ENCODE results near the gene ANKRD36C. TPM values are rescaled to one million over a fixed set of nuclear protein-coding genes. Genes with fewer than 3 reads are reported as not detected.
A peak's percentile ranks its signal among the peaks of the same experiment; 100 is the strongest.
"Not testable (repeated sequence)": the region's sequence is repeated elsewhere in the genome, so short reads cannot be mapped to it uniquely, and the experiment has no call there.

The ANKRD36C gene
- total RNA-seq, 1 donor from 2014 or later: 37.6 TPM

DNA sequence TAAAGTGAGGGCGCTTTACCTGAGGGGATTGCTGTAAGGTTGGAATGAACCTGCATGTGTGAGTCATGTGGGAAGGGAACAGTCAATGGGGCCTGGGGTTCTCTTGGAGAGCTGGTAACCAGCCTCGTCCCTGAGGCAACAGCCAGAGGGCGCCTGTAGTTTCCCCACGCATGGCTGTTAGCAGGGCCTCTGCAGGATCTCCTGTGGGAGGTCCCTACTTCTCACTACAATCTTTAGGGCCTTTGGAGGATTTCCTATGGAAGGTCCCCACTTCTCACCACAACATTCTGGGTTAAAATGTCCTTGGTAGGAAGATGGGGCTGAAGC lies 19.5 kb upstream of the ANKRD36C start:
- not testable (repeated sequence) for H3K4me3 Mint-ChIP-seq (ENCODE audit: unreplicated experiment); H3K4me1 Mint-ChIP-seq (ENCODE audit: unreplicated experiment); H3K9me3 Mint-ChIP-seq (ENCODE audit: unreplicated experiment); H3K27ac Mint-ChIP-seq (ENCODE audit: unreplicated experiment); H3K27me3 Mint-ChIP-seq (ENCODE audit: unreplicated experiment); H3K36me3 Mint-ChIP-seq (ENCODE audit: low read depth, unreplicated experiment)
- peak; percentile 30 for DNase-seq (ENCODE audit: low spot score)

DNA sequence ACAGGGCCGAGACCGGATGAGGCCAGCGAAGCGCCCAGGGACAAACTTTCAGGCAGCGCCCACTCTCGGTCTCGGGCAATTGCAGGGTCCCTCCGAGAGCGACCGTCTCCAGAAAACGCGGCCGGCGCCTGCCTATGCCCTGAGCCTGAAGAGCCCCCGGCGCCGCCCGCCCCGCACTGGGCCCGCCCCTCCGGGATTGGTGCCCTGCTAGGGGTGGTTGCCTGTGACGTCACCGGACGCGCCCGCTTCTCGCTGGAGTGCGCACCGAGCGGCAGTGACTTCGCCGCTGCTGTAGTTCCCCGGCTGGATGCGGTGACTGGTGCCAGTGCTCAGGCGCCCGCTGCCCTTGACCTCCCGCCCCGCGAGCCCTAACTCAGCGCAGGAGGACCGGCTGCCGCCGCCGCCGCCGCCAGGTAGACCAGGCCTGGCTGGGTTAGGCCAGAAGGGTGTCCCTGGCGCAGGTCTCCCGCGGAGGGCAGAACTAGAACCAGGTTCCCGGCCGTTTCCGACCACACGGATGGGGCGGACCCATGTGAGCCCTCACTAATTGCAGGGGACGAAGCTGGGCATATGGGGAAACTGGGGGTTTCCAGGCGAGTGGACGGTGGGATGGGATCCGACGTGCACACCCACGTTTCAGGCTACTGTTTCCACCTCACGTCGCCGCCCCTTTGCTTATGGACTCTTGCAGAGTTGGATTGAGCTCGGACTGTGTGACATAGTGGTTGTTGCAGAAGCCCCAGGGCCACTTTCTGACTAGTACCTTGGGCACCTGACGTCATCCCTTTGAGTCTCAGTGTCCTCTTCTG lies 18.9 kb upstream of the ANKRD36C start:
- H3K4me3 Mint-ChIP-seq (ENCODE audit: unreplicated experiment): peak overlapping the region; percentile 88
- not testable (repeated sequence) for H3K36me3 Mint-ChIP-seq (ENCODE audit: low read depth, unreplicated experiment); H3K9me3 Mint-ChIP-seq (ENCODE audit: unreplicated experiment); H3K27me3 Mint-ChIP-seq (ENCODE audit: unreplicated experiment); H3K4me1 Mint-ChIP-seq (ENCODE audit: unreplicated experiment)
- DNase-seq (ENCODE audit: low spot score): peak; percentile 88
- peak overlapping the region; percentile 48 for H3K27ac Mint-ChIP-seq (ENCODE audit: unreplicated experiment)

DNA sequence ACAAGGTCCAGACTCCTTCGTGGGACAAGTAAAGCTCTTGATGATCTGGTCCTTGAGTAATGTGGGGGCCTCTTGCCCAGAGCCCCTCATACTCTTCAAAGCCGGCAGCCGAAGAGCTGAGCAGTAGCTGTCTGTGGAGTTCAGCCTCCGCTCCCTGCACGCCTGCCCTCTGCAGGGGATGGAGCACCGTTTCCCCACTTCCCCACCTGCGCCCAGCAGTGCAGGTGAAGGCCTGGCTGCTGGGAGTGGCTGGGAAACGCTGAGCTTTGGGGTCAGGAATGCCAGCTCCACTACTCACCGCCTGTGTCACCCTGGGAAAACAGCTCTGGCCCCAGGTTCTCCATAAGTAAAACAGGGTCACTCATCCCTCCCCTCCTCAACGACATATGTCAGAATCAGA lies 18.2 kb upstream of the ANKRD36C start:
- DNase-seq (ENCODE audit: low spot score); H3K36me3 Mint-ChIP-seq (ENCODE audit: low read depth, unreplicated experiment); H3K4me1 Mint-ChIP-seq (ENCODE audit: unreplicated experiment); H3K27me3 Mint-ChIP-seq (ENCODE audit: unreplicated experiment); H3K9me3 Mint-ChIP-seq (ENCODE audit: unreplicated experiment): not testable (repeated sequence)
- peak overlapping the region; percentile 88 for H3K4me3 Mint-ChIP-seq (ENCODE audit: unreplicated experiment)
- H3K27ac Mint-ChIP-seq (ENCODE audit: unreplicated experiment): peak overlapping the region; percentile 48

DNA sequence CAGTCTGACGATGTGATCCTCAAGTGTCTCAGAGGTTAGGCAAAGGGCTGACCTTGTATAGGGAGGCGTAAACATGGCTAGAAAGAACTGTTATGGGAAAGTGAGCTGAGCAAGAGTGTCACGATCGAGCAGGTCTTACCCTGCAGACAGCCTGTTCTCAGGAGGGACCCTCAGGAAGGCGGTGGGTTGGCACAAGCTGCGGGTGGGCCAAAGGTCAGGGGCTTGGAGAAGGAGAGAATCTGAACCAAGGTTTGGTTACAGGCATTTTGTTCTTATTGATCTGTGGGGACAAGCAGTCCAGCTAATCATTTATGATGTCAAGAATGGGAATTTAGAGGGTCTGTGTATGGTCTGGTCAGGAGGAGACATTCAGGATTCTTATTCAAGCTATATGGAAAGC lies 16.4 kb upstream of the ANKRD36C start:
- not testable (repeated sequence) for H3K9me3 Mint-ChIP-seq (ENCODE audit: unreplicated experiment); H3K27ac Mint-ChIP-seq (ENCODE audit: unreplicated experiment); DNase-seq (ENCODE audit: low spot score)

DNA sequence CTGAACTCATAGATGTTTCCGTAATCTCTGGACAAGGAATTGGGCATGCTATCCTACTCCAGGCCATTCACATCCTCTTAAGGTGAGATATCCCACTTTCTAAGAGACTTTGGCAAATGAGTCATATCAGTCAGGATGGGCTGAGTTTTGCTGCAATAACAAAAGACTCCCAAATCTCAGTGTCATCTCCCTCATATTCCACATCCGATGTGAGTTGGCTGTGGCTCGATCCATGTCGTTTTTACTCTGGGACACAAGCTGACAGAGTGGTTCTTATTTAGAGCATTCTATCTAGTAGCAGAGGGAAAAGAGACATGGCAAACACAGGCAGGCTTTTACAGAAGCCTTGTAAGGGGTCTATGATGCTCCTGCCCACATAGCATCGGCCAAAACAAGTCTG lies 14.6 kb upstream of the ANKRD36C start:
- not testable (repeated sequence) for H3K9me3 Mint-ChIP-seq (ENCODE audit: unreplicated experiment); H3K4me3 Mint-ChIP-seq (ENCODE audit: unreplicated experiment); H3K27ac Mint-ChIP-seq (ENCODE audit: unreplicated experiment); DNase-seq (ENCODE audit: low spot score); H3K27me3 Mint-ChIP-seq (ENCODE audit: unreplicated experiment); H3K4me1 Mint-ChIP-seq (ENCODE audit: unreplicated experiment); H3K36me3 Mint-ChIP-seq (ENCODE audit: low read depth, unreplicated experiment)

More for the DNA sequence above, 16.4 kb upstream of the ANKRD36C start:
- not testable (repeated sequence) for H3K36me3 Mint-ChIP-seq (ENCODE audit: low read depth, unreplicated experiment); H3K27me3 Mint-ChIP-seq (ENCODE audit: unreplicated experiment); H3K4me1 Mint-ChIP-seq (ENCODE audit: unreplicated experiment); H3K4me3 Mint-ChIP-seq (ENCODE audit: unreplicated experiment)

DNA sequence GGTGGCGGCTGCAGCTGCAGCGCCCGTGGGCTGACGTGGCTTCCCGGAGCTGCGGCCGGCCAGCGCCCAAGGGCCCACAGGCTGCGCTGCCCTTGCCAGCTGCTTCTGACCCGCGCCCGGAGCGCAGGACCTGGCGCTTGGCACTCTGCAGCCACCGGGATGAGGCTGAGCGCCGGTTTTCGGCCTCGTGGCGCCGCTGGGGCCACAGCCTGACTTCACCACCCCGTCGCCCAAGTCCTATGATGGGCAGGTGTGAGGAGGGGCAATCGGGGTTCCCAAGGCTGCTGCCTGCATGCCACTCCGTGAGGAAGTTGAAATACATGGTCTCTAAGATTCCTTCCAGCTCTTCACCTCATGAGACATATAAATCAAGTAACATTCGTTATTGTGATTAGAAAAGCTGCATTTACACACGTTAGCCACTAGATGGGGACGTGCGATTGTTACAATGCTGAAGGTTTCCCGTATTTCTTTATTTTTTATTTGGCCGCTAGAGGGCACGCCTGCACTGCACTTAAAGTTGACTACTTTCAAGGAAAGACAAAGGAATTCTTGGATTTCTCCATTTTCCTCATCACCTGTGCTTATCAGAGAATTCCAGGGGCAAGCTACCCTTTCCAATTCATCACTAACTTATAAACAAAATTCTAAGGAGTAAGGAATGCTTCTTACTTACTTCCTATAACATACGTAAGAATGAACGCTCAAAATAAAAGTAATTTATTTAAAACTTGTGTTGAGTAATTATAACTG lies 1.1 kb upstream of the ANKRD36C start:
- TF ChIP-seq, protein P1, sequence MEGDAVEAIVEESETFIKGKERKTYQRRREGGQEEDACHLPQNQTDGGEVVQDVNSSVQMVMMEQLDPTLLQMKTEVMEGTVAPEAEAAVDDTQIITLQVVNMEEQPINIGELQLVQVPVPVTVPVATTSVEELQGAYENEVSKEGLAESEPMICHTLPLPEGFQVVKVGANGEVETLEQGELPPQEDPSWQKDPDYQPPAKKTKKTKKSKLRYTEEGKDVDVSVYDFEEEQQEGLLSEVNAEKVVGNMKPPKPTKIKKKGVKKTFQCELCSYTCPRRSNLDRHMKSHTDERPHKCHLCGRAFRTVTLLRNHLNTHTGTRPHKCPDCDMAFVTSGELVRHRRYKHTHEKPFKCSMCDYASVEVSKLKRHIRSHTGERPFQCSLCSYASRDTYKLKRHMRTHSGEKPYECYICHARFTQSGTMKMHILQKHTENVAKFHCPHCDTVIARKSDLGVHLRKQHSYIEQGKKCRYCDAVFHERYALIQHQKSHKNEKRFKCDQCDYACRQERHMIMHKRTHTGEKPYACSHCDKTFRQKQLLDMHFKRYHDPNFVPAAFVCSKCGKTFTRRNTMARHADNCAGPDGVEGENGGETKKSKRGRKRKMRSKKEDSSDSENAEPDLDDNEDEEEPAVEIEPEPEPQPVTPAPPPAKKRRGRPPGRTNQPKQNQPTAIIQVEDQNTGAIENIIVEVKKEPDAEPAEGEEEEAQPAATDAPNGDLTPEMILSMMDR (IDR thresholded peaks at IDR 0.05; ENCODE audit: unreplicated experiment): peak; percentile 99

DNA sequence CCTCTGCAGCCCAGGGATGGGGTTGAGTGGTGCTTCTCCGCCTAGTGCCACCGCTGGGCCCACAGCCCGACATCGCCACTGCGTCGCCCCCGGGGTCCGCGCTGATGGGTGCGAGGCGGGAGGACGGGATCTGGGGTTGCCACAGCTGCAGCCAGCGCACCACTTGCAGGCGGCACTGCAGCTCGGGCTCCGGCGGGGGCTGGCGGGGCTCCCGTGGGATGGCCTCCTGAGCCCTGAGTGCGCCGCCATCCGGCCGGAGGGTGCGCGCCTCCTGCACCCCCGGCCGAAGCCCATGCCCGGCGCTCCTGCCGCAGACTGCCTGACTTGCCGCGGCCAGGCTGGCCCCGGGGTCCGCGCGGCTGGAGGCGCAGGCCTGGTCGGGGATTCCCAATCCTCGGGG lies 478 bp upstream of the ANKRD36C start:
- H3K9me3 Mint-ChIP-seq (ENCODE audit: unreplicated experiment); H3K27me3 Mint-ChIP-seq (ENCODE audit: unreplicated experiment): not testable (repeated sequence)

More for the DNA sequence above, 1.1 kb upstream of the ANKRD36C start:
- H3K27ac Mint-ChIP-seq (ENCODE audit: unreplicated experiment); H3K36me3 Mint-ChIP-seq (ENCODE audit: low read depth, unreplicated experiment); H3K4me1 Mint-ChIP-seq (ENCODE audit: unreplicated experiment); H3K27me3 Mint-ChIP-seq (ENCODE audit: unreplicated experiment); H3K9me3 Mint-ChIP-seq (ENCODE audit: unreplicated experiment): not testable (repeated sequence)
- H3K4me3 Mint-ChIP-seq (ENCODE audit: unreplicated experiment): peak overlapping the region; percentile 89
- peak; percentile 68 for DNase-seq (ENCODE audit: low spot score)

DNA sequence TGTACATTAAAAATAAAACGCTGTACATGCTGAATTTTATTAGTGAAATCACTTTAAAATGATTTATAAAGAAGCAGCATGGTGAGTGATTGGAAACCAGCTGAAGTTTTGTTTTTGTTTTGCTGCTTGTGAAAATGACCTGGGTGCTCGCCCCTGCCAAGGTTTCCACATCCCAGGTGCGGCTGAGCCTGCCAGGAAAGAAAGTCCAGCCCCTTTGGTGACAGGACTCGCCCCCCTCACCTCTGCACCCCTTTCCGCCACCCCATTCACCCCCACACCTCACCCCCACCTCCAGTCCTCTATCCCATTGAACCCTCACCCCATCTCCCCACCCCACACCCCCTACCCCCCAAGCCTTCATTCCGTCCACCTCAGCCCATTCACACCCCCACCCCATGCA lies 740 bp downstream of the ANKRD36C start:
- not testable (repeated sequence) for H3K4me1 Mint-ChIP-seq (ENCODE audit: unreplicated experiment); H3K36me3 Mint-ChIP-seq (ENCODE audit: low read depth, unreplicated experiment); DNase-seq (ENCODE audit: low spot score); H3K27me3 Mint-ChIP-seq (ENCODE audit: unreplicated experiment); H3K27ac Mint-ChIP-seq (ENCODE audit: unreplicated experiment); H3K9me3 Mint-ChIP-seq (ENCODE audit: unreplicated experiment)
- peak overlapping the region; percentile 69 for H3K4me3 Mint-ChIP-seq (ENCODE audit: unreplicated experiment)

More for the DNA sequence above, 478 bp upstream of the ANKRD36C start:
- H3K36me3 Mint-ChIP-seq (ENCODE audit: low read depth, unreplicated experiment); H3K4me1 Mint-ChIP-seq (ENCODE audit: unreplicated experiment); H3K27ac Mint-ChIP-seq (ENCODE audit: unreplicated experiment); H3K4me3 Mint-ChIP-seq (ENCODE audit: unreplicated experiment): not testable (repeated sequence)
- peak; percentile 11 for DNase-seq (ENCODE audit: low spot score)

DNA sequence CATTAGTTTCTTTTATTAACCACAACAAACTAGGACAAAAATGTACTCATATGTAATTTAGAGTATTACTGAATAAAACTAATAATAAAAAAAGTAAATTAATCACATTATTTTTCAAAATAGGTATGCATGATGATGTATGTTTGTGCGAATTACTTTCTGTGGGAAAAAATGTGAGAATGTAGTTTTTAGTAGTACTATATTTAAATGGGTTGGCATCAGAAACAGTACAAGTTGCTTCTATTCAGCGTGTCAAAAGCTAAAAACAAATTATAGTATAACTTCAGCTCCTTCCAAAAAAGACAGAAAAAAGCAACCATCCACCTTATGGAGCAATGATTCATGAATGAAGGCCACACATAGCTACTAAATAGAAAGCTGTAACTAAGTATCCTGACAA lies 40.0 kb downstream of the ANKRD36C start:
- not testable (repeated sequence) for DNase-seq (ENCODE audit: low spot score); H3K4me1 Mint-ChIP-seq (ENCODE audit: unreplicated experiment); H3K27me3 Mint-ChIP-seq (ENCODE audit: unreplicated experiment); H3K36me3 Mint-ChIP-seq (ENCODE audit: low read depth, unreplicated experiment); H3K27ac Mint-ChIP-seq (ENCODE audit: unreplicated experiment); H3K4me3 Mint-ChIP-seq (ENCODE audit: unreplicated experiment); H3K9me3 Mint-ChIP-seq (ENCODE audit: unreplicated experiment)

DNA sequence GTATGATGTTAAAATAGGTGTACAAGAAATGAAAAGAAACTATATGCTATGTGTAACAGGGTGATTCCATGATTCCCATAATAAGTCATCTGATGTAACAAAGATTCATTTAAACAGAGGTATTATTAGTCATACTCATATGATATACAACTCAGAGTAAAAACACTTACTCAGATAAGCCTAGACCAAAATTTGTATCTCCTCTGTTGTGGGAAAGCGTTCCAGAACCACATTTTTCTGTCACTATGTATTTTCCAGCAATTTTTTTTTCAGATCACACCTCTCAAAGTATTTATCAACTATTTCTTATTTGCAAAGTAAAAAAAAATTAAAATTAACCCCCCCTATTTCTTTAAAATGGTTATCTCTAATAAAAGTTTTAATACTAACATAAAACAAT lies 43.6 kb downstream of the ANKRD36C start:
- not testable (repeated sequence) for H3K27me3 Mint-ChIP-seq (ENCODE audit: unreplicated experiment); H3K36me3 Mint-ChIP-seq (ENCODE audit: low read depth, unreplicated experiment); H3K9me3 Mint-ChIP-seq (ENCODE audit: unreplicated experiment); H3K27ac Mint-ChIP-seq (ENCODE audit: unreplicated experiment); H3K4me3 Mint-ChIP-seq (ENCODE audit: unreplicated experiment); DNase-seq (ENCODE audit: low spot score); H3K4me1 Mint-ChIP-seq (ENCODE audit: unreplicated experiment)

DNA sequence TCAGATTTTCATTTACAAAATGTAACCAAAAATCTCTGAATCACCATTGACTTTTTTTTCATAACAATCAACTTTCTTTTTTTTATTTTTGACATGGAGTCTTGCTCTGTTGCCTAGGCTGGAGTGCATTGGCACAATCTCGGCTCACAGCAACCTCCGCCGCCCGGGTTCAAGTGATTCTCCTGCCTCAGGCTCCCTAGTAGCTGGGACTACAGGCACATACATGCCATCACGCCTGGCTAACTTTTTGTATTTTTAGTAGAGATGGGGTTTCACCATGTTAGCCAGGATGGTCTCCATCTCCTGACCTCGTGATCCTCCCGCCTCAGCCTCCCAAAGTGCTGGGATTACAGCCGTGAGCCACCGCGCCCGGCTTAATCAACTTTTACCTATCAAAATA lies 51.7 kb downstream of the ANKRD36C start:
- not testable (repeated sequence) for DNase-seq (ENCODE audit: low spot score); H3K27ac Mint-ChIP-seq (ENCODE audit: unreplicated experiment); H3K4me3 Mint-ChIP-seq (ENCODE audit: unreplicated experiment); H3K27me3 Mint-ChIP-seq (ENCODE audit: unreplicated experiment); H3K4me1 Mint-ChIP-seq (ENCODE audit: unreplicated experiment); H3K9me3 Mint-ChIP-seq (ENCODE audit: unreplicated experiment); H3K36me3 Mint-ChIP-seq (ENCODE audit: low read depth, unreplicated experiment)
